Neuronal stem cell (in vitro differentiated cells): ENCODE results near the gene SLC9A8. TPM values are rescaled to one million over a fixed set of nuclear protein-coding genes. Genes with fewer than 3 reads are reported as not detected.
A peak's percentile ranks its signal among the peaks of the same experiment; 100 is the strongest.

ENCODE experiments used
- DNase-seq: peaks from one replicate; pipeline ENCODE4 v3.0.0-alpha.2; 2013; ENCODE audit warnings: low spot score
- H2AFZ ChIP-seq: one replicate; pipeline ENCODE4 v1.6.1; 2013; ENCODE audit warnings: mild to moderate bottlenecking, low read length, inconsistent platforms
- H2AK5ac ChIP-seq: 2 replicates; pipeline ENCODE4 v1.6.1; 2013; ENCODE audit warnings: low read depth, mild to moderate bottlenecking, inconsistent platforms, low read length, moderate library complexity, mixed read lengths
- H2BK120ac ChIP-seq: 2 replicates; pipeline ENCODE4 v1.6.1; 2013; ENCODE audit warnings: low read depth, mild to moderate bottlenecking, inconsistent platforms, low read length, moderate library complexity, mixed read lengths
- H2BK12ac ChIP-seq: one replicate; pipeline ENCODE4 v1.6.1; 2013; ENCODE audit warnings: low read length, inconsistent platforms
- H2BK15ac ChIP-seq: 2 replicates; pipeline ENCODE4 v1.6.1; 2013; ENCODE audit warnings: mild to moderate bottlenecking, low read length, inconsistent platforms, mixed read lengths
- H2BK5ac ChIP-seq: one replicate; pipeline ENCODE4 v1.6.1; 2013; ENCODE audit warnings: inconsistent platforms, mild to moderate bottlenecking, low read length, moderate library complexity
- H3K14ac ChIP-seq: one replicate; pipeline ENCODE4 v1.6.1; 2013; ENCODE audit warnings: low read length, inconsistent platforms
- H3K18ac ChIP-seq: 2 replicates; pipeline ENCODE4 v1.6.1; 2013; ENCODE audit warnings: low read length, inconsistent platforms
- H3K23ac ChIP-seq: 2 replicates; pipeline ENCODE4 v1.6.1; 2013; ENCODE audit warnings: low read depth, mild to moderate bottlenecking, mixed read lengths, low read length, inconsistent platforms; ENCODE audit not compliant: poor library complexity
- H3K27ac ChIP-seq: replicated peaks from 3 replicates; pipeline ENCODE4 v1.5.1; 2013; ENCODE audit warnings: low read length, inconsistent platforms
- H3K27me3 ChIP-seq, 3 experiments: 2 replicates each; pipeline ENCODE4 v1.6.1; 2013; ENCODE audit warnings: low read length in 3 of 3, mild to moderate bottlenecking in 2 of 3, inconsistent platforms in 1 of 3, low read depth in 1 of 3, mixed read lengths in 1 of 3, moderate library complexity in 1 of 3; ENCODE audit not compliant: control insufficient read depth in 3 of 3, insufficient read depth in 3 of 3
- H3K36me3 ChIP-seq, 2 donors: replicated peaks in 1 of 2; 2 replicates each; pipeline ENCODE4 v1.6.1; 2013; ENCODE audit warnings: low read length in 2 of 2; ENCODE audit not compliant: control insufficient read depth in 2 of 2, insufficient read depth in 2 of 2
- H3K4ac ChIP-seq: 2 replicates; pipeline ENCODE4 v1.6.1; 2013; ENCODE audit warnings: inconsistent platforms, mild to moderate bottlenecking, low read length, moderate library complexity
- H3K4me1 ChIP-seq, 2 donors: 1 replicate in 1 of 2; 2 replicates in 1 of 2; pipeline ENCODE4 v1.6.1; 2013; ENCODE audit warnings: low read length in 2 of 2, low read depth in 1 of 2; ENCODE audit not compliant: control insufficient read depth in 2 of 2, insufficient read depth in 1 of 2
- H3K4me2 ChIP-seq: one replicate; pipeline ENCODE4 v1.6.1; 2013; ENCODE audit warnings: mild to moderate bottlenecking, low read length, inconsistent platforms; ENCODE audit not compliant: insufficient read depth, poor library complexity, severe bottlenecking
- H3K4me3 ChIP-seq, 2 donors: 2 replicates each; pipeline ENCODE4 v1.5.1; 2013; ENCODE audit warnings: low read length in 2 of 2, mild to moderate bottlenecking in 2 of 2, inconsistent platforms in 1 of 2, moderate library complexity in 1 of 2
- H3K79me1 ChIP-seq: one replicate; pipeline ENCODE4 v1.6.1; 2013; ENCODE audit warnings: low read depth, mild to moderate bottlenecking, inconsistent platforms, low read length, moderate library complexity
- H3K9ac ChIP-seq: one replicate; pipeline ENCODE4 v1.6.1; 2013; ENCODE audit warnings: mild to moderate bottlenecking, low read depth, low read length, inconsistent platforms; ENCODE audit not compliant: poor library complexity
- H3K9me3 ChIP-seq, 2 donors: replicated peaks in 1 of 2; 2 replicates each; pipeline versions ENCODE3 to v1.6.1; 2013; ENCODE audit warnings: low read length in 2 of 2, mild to moderate bottlenecking in 2 of 2, inconsistent platforms in 1 of 2, low read depth in 1 of 2, mixed read lengths in 1 of 2, moderate library complexity in 1 of 2; ENCODE audit not compliant: control insufficient read depth in 2 of 2, insufficient read depth in 1 of 2
- H4K8ac ChIP-seq: one replicate; pipeline ENCODE4 v1.6.1; 2013; ENCODE audit warnings: low read depth, mild to moderate bottlenecking, inconsistent platforms, low read length, moderate library complexity
- H4K91ac ChIP-seq: one replicate; pipeline ENCODE4 v1.6.1; 2013; ENCODE audit warnings: low read length, low read depth, mild to moderate bottlenecking, inconsistent platforms; ENCODE audit not compliant: poor library complexity
- WGBS, 2 donors: extraction: QIAGEN DNeasy Blood & Tissue Kit; methylation state at CpG; one replicate each; pipeline ENCODE4 v1.1.7; 2013; ENCODE audit warnings: missing lambda C conversion rate in 2 of 2, mixed read lengths in 1 of 2; ENCODE audit not compliant: insufficient read length in 2 of 2, insufficient replicate concordance in 1 of 2; ENCODE audit errors: extremely low coverage in 2 of 2; 5-methylcytosine and 5-hydroxymethylcytosine counted together
- small RNA-seq: library from polyadenylated mRNA; stranded (forward); fragments of <200 nt; extraction: miRNeasy Mini kit (QIAGEN cat#:217004); gene quantifications from one replicate; pipeline ENCODE3, GENCODE V24; 2013; ENCODE audit not compliant: insufficient read depth

Gene SLC9A8

DNA sequence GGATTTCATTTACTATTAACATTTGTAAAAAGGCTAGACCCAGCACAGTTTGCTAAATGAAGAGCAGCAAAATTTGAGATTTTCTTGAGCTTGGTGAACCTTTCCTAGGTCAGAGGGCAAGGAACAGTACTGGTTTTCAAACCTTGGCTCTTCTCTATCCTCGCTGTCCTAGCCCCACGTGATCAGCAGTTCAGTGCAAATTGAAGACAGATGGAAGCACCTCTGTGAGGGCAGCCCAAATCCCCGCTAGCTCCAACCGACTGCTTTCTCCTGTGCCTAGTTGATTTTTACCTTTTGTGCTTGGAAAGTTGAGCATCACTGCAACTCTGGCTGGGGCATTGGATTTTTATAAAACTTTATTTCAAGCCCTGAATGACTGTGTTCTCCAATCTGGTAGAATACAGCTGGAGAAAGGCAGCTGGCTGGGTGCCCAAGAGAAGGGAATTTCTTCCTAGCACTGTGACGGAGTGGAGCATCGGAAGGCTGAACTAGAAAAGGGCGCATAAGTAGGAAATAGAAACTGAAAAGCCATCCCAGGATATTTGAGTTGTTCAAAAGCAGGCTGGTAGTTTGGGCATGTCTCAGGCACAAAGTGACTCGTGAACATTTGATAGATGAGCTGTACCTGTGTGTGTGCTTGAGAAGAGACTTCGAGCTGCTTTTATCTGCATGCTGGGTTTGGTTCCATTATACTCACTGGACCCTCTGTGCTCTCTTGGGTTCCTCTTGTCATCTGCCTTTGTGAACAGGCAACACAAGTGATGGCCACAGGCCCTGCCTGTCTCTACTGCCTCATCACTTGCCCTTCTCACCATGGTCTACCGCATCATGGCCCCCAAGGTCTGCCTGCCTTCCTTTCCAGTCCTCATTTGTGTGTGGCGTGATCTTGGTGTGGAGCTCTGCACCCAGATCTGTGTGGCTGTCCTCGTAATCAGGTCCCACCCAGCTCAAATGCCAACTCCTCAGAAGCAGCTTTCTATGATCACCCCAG, 125.8 kb downstream of the SLC9A8 start:
- Histone ChIP-seq H3K4me3 (no peak overlapping the region), H3K79me1 (peaks cover 18% of the 10 kb centered on the region), H3K4me1 (peaks cover 6 to 7% of the 10 kb centered on the region in 2 donors), H4K91ac (no peak overlapping the region), H3K4ac (no peak overlapping the region), H3K18ac (no peak overlapping the region), H2BK5ac (no peak overlapping the region), H2BK12ac (no peak overlapping the region), H3K9me3 (no peaks in the 10 kb centered on the region), H3K27me3 (no peaks in the 10 kb centered on the region), H3K4me2 (no peak overlapping the region), H2BK15ac (no peak overlapping the region), H4K8ac (no peak overlapping the region), H2AK5ac (no peak overlapping the region), H2AFZ (no peak overlapping the region), H3K27ac (no peak overlapping the region), H3K9ac (no peak overlapping the region), H3K23ac (no peak overlapping the region), H2BK120ac (no peak overlapping the region), H3K36me3 (peaks cover 5 to 45% of the 10 kb centered on the region in 2 donors), H3K14ac (no peak overlapping the region)
- WGBS, 2 donors = no CpG with 5 or more reads among the region's 12 CpGs
- DNase-seq = no peak

DNA sequence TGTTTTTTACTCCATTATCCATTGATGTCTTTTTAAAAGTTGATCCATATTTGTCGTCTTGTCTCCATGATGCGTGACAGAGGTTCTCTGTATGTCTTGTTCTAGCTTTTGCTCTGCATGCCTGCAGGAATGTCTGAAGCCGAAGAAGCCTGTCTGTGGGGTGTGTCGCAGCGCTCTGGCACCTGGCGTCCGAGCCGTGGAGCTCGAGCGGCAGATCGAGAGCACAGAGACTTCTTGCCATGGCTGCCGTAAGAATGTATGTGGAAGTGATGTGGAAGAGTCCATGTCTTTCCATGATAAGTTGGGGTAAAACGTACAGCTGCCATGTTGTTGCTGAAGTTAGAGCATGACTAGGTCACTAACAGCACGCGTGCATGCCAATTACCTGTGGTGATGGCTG, 128.8 kb downstream of the SLC9A8 start:
- Histone ChIP-seq H2AFZ (no peak overlapping the region), H3K9ac (peak overlapping the region; percentile 45), H3K4ac (no peak overlapping the region), H3K79me1 (peaks cover 18% of the 10 kb centered on the region), H3K9me3 (no peaks in the 10 kb centered on the region), H3K4me3 (peak overlapping the region in 1 of 2 donors; percentile 33), H2BK5ac (no peak overlapping the region), H2BK120ac (no peak overlapping the region), H3K36me3 (peaks cover 13 to 72% of the 10 kb centered on the region in 2 donors), H4K8ac (no peak overlapping the region), H3K4me2 (no peak overlapping the region), H2BK12ac (no peak overlapping the region), H2BK15ac (no peak overlapping the region), H3K18ac (no peak overlapping the region), H2AK5ac (no peak overlapping the region), H3K23ac (no peak overlapping the region), H3K27ac (no peak overlapping the region), H4K91ac (no peak overlapping the region), H3K27me3 (no peaks in the 10 kb centered on the region), H3K4me1 (peaks cover 6 to 7% of the 10 kb centered on the region in 2 donors), H3K14ac (no peak overlapping the region)
- no peak for DNase-seq
- WGBS, 2 donors = no CpG with 5 or more reads among the region's 15 CpGs

Small RNA genes lying within 50 kb of the gene (small RNA-seq; reads per million reads assigned to genes)
- gene RF00017 = not detected
- not detected for gene RF00019
- not detected for gene RNU6-919P
